T follicular helper cell (primary cell): ENCODE results near the gene ZSWIM1.

ENCODE experiments used
- DNase-seq: peaks from one replicate; pipeline ENCODE4 v3.0.0-alpha.2; 2020; ENCODE audit warnings: low read depth

The ZSWIM1 gene

GRCh38 chr20:45909336-45909808, 28.3 kb downstream of the ZSWIM1 start:
- DNase-seq: no peak

- no peak for DNase-seq
Observed at GRCh38 chr20:45909817-45910669, 29.0 kb downstream of the ZSWIM1 start.

GRCh38 chr20:45910670-45911485, 29.9 kb downstream of the ZSWIM1 start:
- peak; percentile 69 for DNase-seq

- DNase-seq: no peak
Observed at GRCh38 chr20:45911486-45912343, 30.7 kb downstream of the ZSWIM1 start, which contains the start of gene PLTP. Gene PLTP (minus strand): TSS chr20:45912155. CDS start chr20:45911452, 703 bp downstream.

GRCh38 chr20:45912344-45912682, 31.3 kb downstream of the ZSWIM1 start:
- DNase-seq: no peak

GRCh38 chr20:45913116-45913515, 32.1 kb downstream of the ZSWIM1 start:
- no peak for DNase-seq

- no peak for DNase-seq
Observed at GRCh38 chr20:45917790-45918141, 36.7 kb downstream of the ZSWIM1 start.

GRCh38 chr20:45918182-45918737, 37.2 kb downstream of the ZSWIM1 start:
- no peak for DNase-seq

GRCh38 chr20:45918779-45919537, 37.9 kb downstream of the ZSWIM1 start:
- DNase-seq: no peak

- DNase-seq: no peak
Observed at GRCh38 chr20:45919542-45920399, 38.7 kb downstream of the ZSWIM1 start.

GRCh38 chr20:45920462-45921336, 39.7 kb downstream of the ZSWIM1 start:
- DNase-seq: no peak

- DNase-seq: no peak
Observed at GRCh38 chr20:45921337-45922189, 40.5 kb downstream of the ZSWIM1 start.

GRCh38 chr20:45924391-45925261, 43.6 kb downstream of the ZSWIM1 start:
- DNase-seq: no peak

GRCh38 chr20:45925821-45926506, 44.9 kb downstream of the ZSWIM1 start:
- DNase-seq: no peak

- no peak for DNase-seq
Observed at GRCh38 chr20:45926731-45927070, 45.7 kb downstream of the ZSWIM1 start.

- no peak for DNase-seq
Observed at GRCh38 chr20:45927071-45927878, 46.2 kb downstream of the ZSWIM1 start.
